ENCODE measurements around the gene ZW10.

Gene ZW10

GRCh38 chr11:113729456-113729855 is 44.0 kb downstream of the ZW10 start:
- H3K4me3 ChIP-seq (ENCODE audit: low read length): no peak overlapping the region
- DNase-seq (ENCODE audit: low read depth): peak; percentile 68
- no peak for TF ChIP-seq CTCF (IDR thresholded peaks at IDR 0.05; ENCODE audit: insufficient read depth, low read depth, low read length, missing control alignments)

GRCh38 chr11:113728814-113729213 is 44.7 kb downstream of the ZW10 start:
- no peak for DNase-seq (ENCODE audit: low read depth)
- no peak for TF ChIP-seq CTCF (IDR thresholded peaks at IDR 0.05; ENCODE audit: insufficient read depth, low read depth, low read length, missing control alignments)

GRCh38 chr11:113725913-113726312 is 47.6 kb downstream of the ZW10 start:
- DNase-seq (ENCODE audit: low read depth): no peak
- TF ChIP-seq CTCF (IDR thresholded peaks at IDR 0.05; ENCODE audit: insufficient read depth, low read depth, low read length, missing control alignments): no peak
- H3K4me3 ChIP-seq (ENCODE audit: low read length): no peak overlapping the region

More at GRCh38 chr11:113728814-113729213, 44.7 kb downstream of the ZW10 start:
- H3K4me3 ChIP-seq (ENCODE audit: low read length): no peak overlapping the region

- TF ChIP-seq CTCF (IDR thresholded peaks at IDR 0.05; ENCODE audit: insufficient read depth, low read depth, low read length, missing control alignments): no peak
Measured at GRCh38 chr11:113725407-113725806, 48.1 kb downstream of the ZW10 start.

GRCh38 chr11:113724778-113725177 is 48.7 kb downstream of the ZW10 start:
- H3K4me3 ChIP-seq (ENCODE audit: low read length): no peak overlapping the region
- TF ChIP-seq CTCF (IDR thresholded peaks at IDR 0.05; ENCODE audit: insufficient read depth, low read depth, low read length, missing control alignments): no peak
- no peak for DNase-seq (ENCODE audit: low read depth)

More at GRCh38 chr11:113725407-113725806, 48.1 kb downstream of the ZW10 start:
- no peak overlapping the region for H3K4me3 ChIP-seq (ENCODE audit: low read length)
- no peak for DNase-seq (ENCODE audit: low read depth)

- TF ChIP-seq CTCF (IDR thresholded peaks at IDR 0.05; ENCODE audit: insufficient read depth, low read depth, low read length, missing control alignments): no peak
- H3K4me3 ChIP-seq (ENCODE audit: low read length): no peak overlapping the region
- DNase-seq (ENCODE audit: low read depth): no peak
Measured at GRCh38 chr11:113723787-113724186, 49.7 kb downstream of the ZW10 start.

- DNase-seq (ENCODE audit: low read depth): no peak
- no peak for TF ChIP-seq CTCF (IDR thresholded peaks at IDR 0.05; ENCODE audit: insufficient read depth, low read depth, low read length, missing control alignments)
- H3K4me3 ChIP-seq (ENCODE audit: low read length): no peak overlapping the region
Measured at GRCh38 chr11:113722934-113723333, 50.6 kb downstream of the ZW10 start.
